Endothelial cell of umbilical vein (primary cell): ENCODE results near the gene BIN2. TPM values are rescaled to one million over a fixed set of nuclear protein-coding genes. Genes with fewer than 3 reads are reported as not detected.

Experiments
- BruUV-seq: library from RNA; stranded (reverse); fragments of 400-500 nt; replicated peaks from 2 replicates; lab custom pipeline; 2021; lab: Mats Ljungman, UMichigan
- CTCF ChIA-PET: fragments of 300-600, 350-600 bp; sonication (Branson Sonifier 250); formaldehyde crosslinking; loops from one replicate; lab custom pipeline; 2021; ENCODE audit warnings: antibody characterized with exemption, inconsistent platforms; lab: Charles Lee
- POLR2A ChIA-PET: fragments of 300-600, 350-600 bp; sonication (Branson Sonifier 250); formaldehyde crosslinking; loops from one replicate; lab custom pipeline; 2021; ENCODE audit warnings: antibody characterized with exemption, inconsistent platforms; lab: Charles Lee
- DNase-seq: peaks from one replicate; pipeline ENCODE4 v3.0.0-alpha.2; 2011; ENCODE audit warnings: low read depth, low spot score
- FAIRE-seq: peaks from 2 replicates; lab custom pipeline; 2011; peaks lifted over from hg19 to GRCh38; lab: Jason Lieb, UNC
- H2AFZ ChIP-seq: 2 replicates; pipeline ENCODE4 v1.6.0; 2012; ENCODE audit warnings: low read depth, low read length, control low read depth, inconsistent platforms
- H3K27ac ChIP-seq: 2 replicates; pipeline ENCODE4 v1.5.1; 2011; ENCODE audit warnings: low read depth, mild to moderate bottlenecking, control low read depth, low read length, moderate library complexity; ENCODE audit not compliant: insufficient read depth
- H3K27me3 ChIP-seq, 2 experiments: 2 replicates each; pipeline versions ENCODE4 v1.6.0 to v1.6.1; 2011; ENCODE audit warnings: low read length in 2 of 2, mixed read lengths in 1 of 2; ENCODE audit not compliant: control insufficient read depth in 2 of 2, insufficient read depth in 2 of 2
- H3K36me3 ChIP-seq, 2 experiments: 2 replicates in 1 of 2; 3 replicates in 1 of 2; pipeline ENCODE4 v1.5.1; 2011; ENCODE audit warnings: low read length in 2 of 2, mild to moderate bottlenecking in 1 of 2, moderate library complexity in 1 of 2; ENCODE audit not compliant: control insufficient read depth in 2 of 2, insufficient read depth in 2 of 2; ENCODE audit errors: extremely low read depth in 1 of 2
- H3K4me1 ChIP-seq: 3 replicates; pipeline ENCODE4 v1.5.1; 2011; ENCODE audit warnings: mild to moderate bottlenecking, low read length; ENCODE audit not compliant: control insufficient read depth, insufficient read depth; ENCODE audit errors: extremely low read depth
- H3K4me2 ChIP-seq: 2 replicates; pipeline ENCODE4 v1.6.1; 2011; ENCODE audit warnings: low read length, control low read depth, mixed read lengths; ENCODE audit not compliant: insufficient read depth
- H3K4me3 ChIP-seq, 3 experiments: fragments of 200-600 bp in 1 of 3; sonication (generic), shearing (Covaris generic) in 1 of 3; replicated peaks in 1 of 3; 2 replicates each; pipeline ENCODE4 v1.5.1; 2011 to 2016; ENCODE audit warnings: control low read depth in 3 of 3, low read length in 3 of 3, mild to moderate bottlenecking in 2 of 3, inconsistent platforms in 1 of 3, low read depth in 1 of 3, moderate library complexity in 1 of 3; ENCODE audit not compliant: insufficient read depth in 1 of 3
- H3K79me2 ChIP-seq: 2 replicates; pipeline ENCODE4 v1.6.0; 2012; ENCODE audit warnings: low read length, inconsistent platforms; ENCODE audit not compliant: control insufficient read depth, insufficient read depth
- H3K9ac ChIP-seq: replicated peaks from 2 replicates; pipeline ENCODE3; 2011; ENCODE audit warnings: low read length, control low read depth; ENCODE audit not compliant: insufficient read depth; ENCODE audit errors: extremely low read depth
- H3K9me1 ChIP-seq: replicated peaks from 3 replicates; pipeline ENCODE4 v1.6.0; 2011; ENCODE audit warnings: mild to moderate bottlenecking, low read length; ENCODE audit not compliant: control insufficient read depth, insufficient read depth; ENCODE audit errors: extremely low read depth
- H3K9me3 ChIP-seq: replicated peaks from 2 replicates; pipeline ENCODE4 v1.5.1; 2012; ENCODE audit warnings: low read length, inconsistent platforms; ENCODE audit not compliant: control insufficient read depth, insufficient read depth
- H4K20me1 ChIP-seq: replicated peaks from 2 replicates; pipeline ENCODE3; 2011; ENCODE audit warnings: mild to moderate bottlenecking, low read length; ENCODE audit not compliant: control insufficient read depth, insufficient read depth; ENCODE audit errors: extremely low read depth
- EZH2 ChIP-seq: IDR thresholded peaks from 2 replicates; pipeline ENCODE4 v1.6.1; 2012; ENCODE audit warnings: borderline replicate concordance, low read depth, mild to moderate bottlenecking, moderate library complexity, low read length, inconsistent platforms; ENCODE audit not compliant: severe bottlenecking
- GATA2 ChIP-seq: IDR thresholded peaks from 2 replicates; pipeline ENCODE4 v1.7.0; 2011; ENCODE audit warnings: low read depth, mild to moderate bottlenecking, moderate library complexity, mixed read lengths, low read length; ENCODE audit not compliant: insufficient read length, insufficient read depth
- JUN ChIP-seq: IDR thresholded peaks from 2 replicates; pipeline ENCODE4 v1.6.1; 2011; ENCODE audit warnings: borderline replicate concordance, low read depth; ENCODE audit not compliant: insufficient read length, insufficient read depth
- MYC ChIP-seq: IDR thresholded peaks from one replicate; pipeline ENCODE4 v1.6.1; 2011; ENCODE audit warnings: mild to moderate bottlenecking, low read depth, low read length
- POLR2A ChIP-seq: IDR thresholded peaks from 2 replicates; pipeline ENCODE4 v1.6.1; 2012; ENCODE audit warnings: low read depth, mild to moderate bottlenecking, control low read depth, low read length
- POLR2AphosphoS5 ChIP-seq: IDR thresholded peaks from 2 replicates; pipeline ENCODE4 v1.6.1; 2012; ENCODE audit warnings: low read depth, mild to moderate bottlenecking, control low read depth, low read length, moderate library complexity; ENCODE audit not compliant: insufficient read depth
- dilution Hi-C: fragments of 300-500 bp; cut with MboI; formaldehyde crosslinking; loops from one replicate; pipeline ENCODE4 v1.15.0; 2019; ENCODE audit warnings: low sequenced_read_pairs; ENCODE audit not compliant: extremely low pct_ligation_motif_present
- intact Hi-C: fragments of 100-400 bp; cut with micrococcal nuclease; formaldehyde crosslinking; loops from one replicate; pipeline ENCODE4 v1.10.0; 2022
- polyA plus RNA-seq, 4 experiments: library from polyadenylated mRNA; depleted of rRNA in 3 of 4; stranded (reverse) in 3 of 4; unstranded in 1 of 4; fragments of >200 nt; gene quantifications; 2 replicates each; pipeline versions ENCODE4 v1.2.1 to v1.2.3, GENCODE V29; 2011 to 2012; ENCODE audit warnings: missing spikeins in 1 of 4
- total RNA-seq: library from RNA; stranded (reverse); gene quantifications from 2 replicates; pipeline ENCODE4 v1.2.3, GENCODE V29; 2021
- TF ChIP-seq, protein P1 (sequence below): IDR thresholded peaks from 2 replicates; pipeline ENCODE4 v1.6.1; 2011; ENCODE audit not compliant: insufficient read depth, insufficient read length
- TF ChIP-seq, protein P2 (sequence below), 2 donors: IDR thresholded peaks; 1 replicate in 1 of 2; 2 replicates in 1 of 2; pipeline ENCODE4 v1.5.1; 2011; ENCODE audit warnings: low read length in 2 of 2, mild to moderate bottlenecking in 2 of 2, moderate library complexity in 2 of 2, control low read depth in 1 of 2, inconsistent platforms in 1 of 2, low read depth in 1 of 2; ENCODE audit not compliant: insufficient read depth in 1 of 2; ENCODE audit errors: extremely low read depth in 1 of 2

BIN2 gene
- total and polyA plus RNA-seq, 2 donors (not counting 3 experiments of a cell fraction or from before 2014, with no cell fraction given): not detected

DNA sequence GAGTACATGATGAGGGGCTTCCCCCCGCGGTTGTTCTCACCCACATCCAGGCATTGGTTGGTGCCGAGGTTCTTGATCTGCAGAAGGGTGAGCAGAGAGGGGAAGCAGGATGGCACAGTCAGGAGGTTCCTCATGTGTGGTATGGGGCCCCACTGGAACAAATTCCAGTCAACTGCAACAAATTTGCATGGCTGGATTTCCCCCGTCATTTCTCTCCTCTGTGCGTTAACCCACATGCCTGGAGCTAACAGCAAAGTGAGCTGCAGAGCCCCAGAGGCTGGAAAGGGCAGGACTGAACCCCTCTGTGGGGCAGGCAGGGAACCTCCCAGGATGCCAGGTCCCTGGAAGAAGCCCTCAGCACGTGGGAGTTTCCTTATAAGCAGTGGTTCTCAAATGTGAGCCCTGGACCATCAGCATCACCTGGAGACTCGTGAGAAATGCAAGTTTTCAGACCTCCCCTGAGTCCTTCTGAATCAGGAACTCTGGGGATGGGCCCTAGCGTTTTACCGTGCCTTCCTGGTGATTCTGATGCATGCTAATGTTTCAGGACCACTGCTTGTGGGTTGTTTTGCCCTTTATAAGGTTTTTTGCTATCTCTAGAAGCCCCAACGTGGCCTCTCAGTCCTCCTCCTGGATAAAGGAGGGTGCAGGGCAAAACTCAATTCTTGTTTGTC, 33.5 kb upstream of the BIN2 start:
- H3K4me2 ChIP-seq: no peak overlapping the region
- H3K9me3 ChIP-seq: no peaks in the 10 kb centered on the region
- H2AFZ ChIP-seq: no peak overlapping the region
- no peaks in the 10 kb centered on the region for H3K27me3 ChIP-seq
- no TSS peak for BruUV-seq
- ChIA-PET POLR2A (no interaction called here), CTCF (no interaction called here)
- no peaks in the 10 kb centered on the region for H3K4me1 ChIP-seq
- intact Hi-C loops: no loop called here
- no peak for FAIRE-seq
- no peak overlapping the region for H3K27ac ChIP-seq
- H3K79me2 ChIP-seq: no peaks in the 10 kb centered on the region
- DNase-seq: no peak
- no peak overlapping the region for H3K4me3 ChIP-seq
- H4K20me1 ChIP-seq: no peaks in the 10 kb centered on the region
- dilution Hi-C loops: no loop called here
- no peaks in the 10 kb centered on the region for H3K9me1 ChIP-seq
- TF ChIP-seq, protein P1, sequence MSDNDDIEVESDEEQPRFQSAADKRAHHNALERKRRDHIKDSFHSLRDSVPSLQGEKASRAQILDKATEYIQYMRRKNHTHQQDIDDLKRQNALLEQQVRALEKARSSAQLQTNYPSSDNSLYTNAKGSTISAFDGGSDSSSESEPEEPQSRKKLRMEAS: no peak
- TF ChIP-seq, protein P2, sequence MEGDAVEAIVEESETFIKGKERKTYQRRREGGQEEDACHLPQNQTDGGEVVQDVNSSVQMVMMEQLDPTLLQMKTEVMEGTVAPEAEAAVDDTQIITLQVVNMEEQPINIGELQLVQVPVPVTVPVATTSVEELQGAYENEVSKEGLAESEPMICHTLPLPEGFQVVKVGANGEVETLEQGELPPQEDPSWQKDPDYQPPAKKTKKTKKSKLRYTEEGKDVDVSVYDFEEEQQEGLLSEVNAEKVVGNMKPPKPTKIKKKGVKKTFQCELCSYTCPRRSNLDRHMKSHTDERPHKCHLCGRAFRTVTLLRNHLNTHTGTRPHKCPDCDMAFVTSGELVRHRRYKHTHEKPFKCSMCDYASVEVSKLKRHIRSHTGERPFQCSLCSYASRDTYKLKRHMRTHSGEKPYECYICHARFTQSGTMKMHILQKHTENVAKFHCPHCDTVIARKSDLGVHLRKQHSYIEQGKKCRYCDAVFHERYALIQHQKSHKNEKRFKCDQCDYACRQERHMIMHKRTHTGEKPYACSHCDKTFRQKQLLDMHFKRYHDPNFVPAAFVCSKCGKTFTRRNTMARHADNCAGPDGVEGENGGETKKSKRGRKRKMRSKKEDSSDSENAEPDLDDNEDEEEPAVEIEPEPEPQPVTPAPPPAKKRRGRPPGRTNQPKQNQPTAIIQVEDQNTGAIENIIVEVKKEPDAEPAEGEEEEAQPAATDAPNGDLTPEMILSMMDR (IDR thresholded peaks at IDR 0.05; ENCODE audit: extremely low read depth in 1 of 2, insufficient read depth in 1 of 2, low read depth in 1 of 2, low read length in 2 of 2): no peak
- TF ChIP-seq GATA2 (no peak), EZH2 (no peak), POLR2AphosphoS5 (no peak), JUN (no peak), MYC (no peak), POLR2A (no peak)
- no peak overlapping the region for H3K9ac ChIP-seq
- H3K36me3 ChIP-seq: peaks cover 0 to 3% of the 10 kb centered on the region in 2 experiments
